IMR-90 (cell line): Measurements from ENCODE around the gene LENG9.

Experiments used
- BHLHE40 ChIP-seq: fragments of 150-350 bp; IDR thresholded peaks from 2 replicates; pipeline ENCODE4 v1.6.1; 2016; ENCODE audit warnings: mild to moderate bottlenecking, low read depth, low read length
- CEBPB ChIP-seq: IDR thresholded peaks from 2 replicates; pipeline ENCODE4 v1.6.1; 2012; ENCODE audit warnings: low read depth, low read length, improper control_type of control experiment
- ELK1 ChIP-seq: fragments of 150-350 bp; IDR thresholded peaks from 2 replicates; pipeline ENCODE4 v1.6.1; 2016; ENCODE audit warnings: low read depth, mild to moderate bottlenecking, low read length, moderate library complexity, borderline replicate concordance
- MAFK ChIP-seq: IDR thresholded peaks from 2 replicates; pipeline ENCODE4 v1.6.1; 2012; ENCODE audit warnings: low read depth, low read length, improper control_type of control experiment
- MAZ ChIP-seq: IDR thresholded peaks from 2 replicates; pipeline ENCODE4 v1.6.1; 2012; ENCODE audit warnings: low read depth, mild to moderate bottlenecking, low read length, improper control_type of control experiment, moderate library complexity, borderline replicate concordance
- MXI1 ChIP-seq: IDR thresholded peaks from 2 replicates; pipeline ENCODE4 v1.6.1; 2012; ENCODE audit warnings: low read depth, mild to moderate bottlenecking, low read length, moderate library complexity, borderline replicate concordance
- POLR2A ChIP-seq: IDR thresholded peaks from 2 replicates; pipeline ENCODE4 v1.6.1; 2012; ENCODE audit warnings: mild to moderate bottlenecking, low read depth, low read length
- TF ChIP-seq, protein P1 (sequence below): conservative IDR thresholded peaks from 2 replicates; pipeline ENCODE4 v1.5.1; 2012; ENCODE audit warnings: mild to moderate bottlenecking, low read depth, low read length, improper control_type of control experiment

- TF ChIP-seq MAFK (no peak), POLR2A (no peak), MAZ (no peak), MXI1 (no peak), ELK1 (no peak), BHLHE40 (no peak), CEBPB (no peak)
- TF ChIP-seq, protein P1, sequence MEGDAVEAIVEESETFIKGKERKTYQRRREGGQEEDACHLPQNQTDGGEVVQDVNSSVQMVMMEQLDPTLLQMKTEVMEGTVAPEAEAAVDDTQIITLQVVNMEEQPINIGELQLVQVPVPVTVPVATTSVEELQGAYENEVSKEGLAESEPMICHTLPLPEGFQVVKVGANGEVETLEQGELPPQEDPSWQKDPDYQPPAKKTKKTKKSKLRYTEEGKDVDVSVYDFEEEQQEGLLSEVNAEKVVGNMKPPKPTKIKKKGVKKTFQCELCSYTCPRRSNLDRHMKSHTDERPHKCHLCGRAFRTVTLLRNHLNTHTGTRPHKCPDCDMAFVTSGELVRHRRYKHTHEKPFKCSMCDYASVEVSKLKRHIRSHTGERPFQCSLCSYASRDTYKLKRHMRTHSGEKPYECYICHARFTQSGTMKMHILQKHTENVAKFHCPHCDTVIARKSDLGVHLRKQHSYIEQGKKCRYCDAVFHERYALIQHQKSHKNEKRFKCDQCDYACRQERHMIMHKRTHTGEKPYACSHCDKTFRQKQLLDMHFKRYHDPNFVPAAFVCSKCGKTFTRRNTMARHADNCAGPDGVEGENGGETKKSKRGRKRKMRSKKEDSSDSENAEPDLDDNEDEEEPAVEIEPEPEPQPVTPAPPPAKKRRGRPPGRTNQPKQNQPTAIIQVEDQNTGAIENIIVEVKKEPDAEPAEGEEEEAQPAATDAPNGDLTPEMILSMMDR = no peak
Measured at GRCh38 chr19:54489766-54490165, 26.2 kb upstream of the LENG9 start.
